GM12878 (cell line): Measurements from ENCODE around the gene NELFE. TPM values are rescaled to one million over a fixed set of nuclear protein-coding genes. Genes with fewer than 3 reads are reported as not detected.

Experiments
- ATAC-seq: fragments of 200-7000 bp; cut with Tn5 transposase; 3 replicates; pipeline ENCODE4 v1.9.1; 2020; ENCODE audit warnings: mild to moderate bottlenecking, moderate library complexity
- BruUV-seq: library from RNA; stranded (reverse); fragments of 400-500 nt; replicated peaks from 2 replicates; lab custom pipeline; 2021; lab: Mats Ljungman, UMichigan
- CTCF ChIA-PET: fragments of 300-600 bp; sonication (Branson Sonifier 250); formaldehyde crosslinking; extraction: SDS; loops from one replicate; lab custom pipeline; 2021; ENCODE audit warnings: inconsistent platforms; lab: Yijun Ruan, JAX
- POLR2A ChIA-PET: fragments of 350-600 bp; formaldehyde crosslinking; extraction: SDS; loops from one replicate; lab custom pipeline; 2021; ENCODE audit warnings: inconsistent platforms; lab: Charles Lee
- RAD21 ChIA-PET: fragments of 300-600 bp; sonication (Branson Sonifier 250); formaldehyde crosslinking; loops from one replicate; lab custom pipeline; 2023; ENCODE audit warnings: antibody characterized with exemption; ENCODE audit not compliant: unreplicated experiment; lab: Charles Lee
- SMC1A ChIA-PET: fragments of 300-600 bp; sonication (Branson Sonifier 250); formaldehyde crosslinking; loops from one replicate; lab custom pipeline; 2023; ENCODE audit not compliant: unreplicated experiment, uncharacterized antibody; lab: Charles Lee
- DNase-seq: peaks from one replicate; pipeline ENCODE4 v3.0.0-alpha.2; 2011; ENCODE audit warnings: low read depth, low spot score
- FAIRE-seq: peaks from 3 replicates; lab custom pipeline; 2011; peaks lifted over from hg19 to GRCh38; lab: Jason Lieb, UNC
- H2AFZ ChIP-seq: 2 replicates; pipeline ENCODE4 v1.6.0; 2011; ENCODE audit warnings: low read depth, low read length, control low read depth; ENCODE audit not compliant: control insufficient read depth
- H3K27ac ChIP-seq: 2 replicates; pipeline ENCODE4 v1.5.1; 2011; ENCODE audit warnings: control low read depth; ENCODE audit not compliant: control insufficient read depth, insufficient read depth
- H3K27me3 ChIP-seq, 2 experiments: replicated peaks in 1 of 2; 2 replicates each; pipeline versions ENCODE4 v1.6.0 to v1.6.1; 2011; ENCODE audit warnings: low read length in 1 of 2; ENCODE audit not compliant: control insufficient read depth in 2 of 2, insufficient read depth in 2 of 2
- H3K36me3 ChIP-seq, 2 experiments: 2 replicates each; pipeline ENCODE4 v1.5.1; 2011; ENCODE audit warnings: low read length in 1 of 2; ENCODE audit not compliant: control insufficient read depth in 2 of 2, insufficient read depth in 2 of 2
- H3K4me1 ChIP-seq: 2 replicates; pipeline ENCODE4 v1.6.1; 2011; ENCODE audit warnings: mild to moderate bottlenecking, low read length, moderate library complexity, mixed read lengths; ENCODE audit not compliant: control insufficient read depth, insufficient read depth
- H3K4me2 ChIP-seq: 2 replicates; pipeline ENCODE4 v1.6.0; 2011; ENCODE audit warnings: control low read depth; ENCODE audit not compliant: control insufficient read depth, insufficient read depth
- H3K4me3 ChIP-seq: fragments of 200-600 bp; sonication (generic); 2 replicates; pipeline ENCODE4 v1.5.1; 2016
- H3K79me2 ChIP-seq: 2 replicates; pipeline ENCODE4 v1.6.0; 2011; ENCODE audit warnings: low read length; ENCODE audit not compliant: control insufficient read depth, insufficient read depth
- H3K9ac ChIP-seq: 2 replicates; pipeline ENCODE4 v1.8.0; 2011; ENCODE audit warnings: low read length, control low read depth, mixed read lengths; ENCODE audit not compliant: control insufficient read depth, insufficient read depth
- H3K9me3 ChIP-seq: replicated peaks from 3 replicates; pipeline ENCODE4 v1.5.1; 2011; ENCODE audit warnings: mild to moderate bottlenecking, low read length; ENCODE audit not compliant: control insufficient read depth, insufficient read depth
- H4K20me1 ChIP-seq: 2 replicates; pipeline ENCODE4 v1.6.0; 2011; ENCODE audit not compliant: control insufficient read depth, insufficient read depth
- CEBPB ChIP-seq, 2 experiments: fragments of 150-350 bp in 1 of 2; IDR thresholded peaks; 2 replicates each; pipeline ENCODE4 v1.6.1; 2012 to 2014; ENCODE audit warnings: low read depth in 2 of 2, low read length in 2 of 2, borderline replicate concordance in 1 of 2, inconsistent platforms in 1 of 2
- IKZF2 ChIP-seq, 2 experiments: fragments of 450-650 bp; IDR thresholded peaks; 2 replicates each; pipeline ENCODE4 v1.6.1; 2017; ENCODE audit warnings: mild to moderate bottlenecking in 2 of 2, moderate library complexity in 2 of 2
- ZNF274 ChIP-seq: IDR thresholded peaks from one replicate; pipeline ENCODE4 v1.8.0; 2011; ENCODE audit not compliant: insufficient read length, insufficient read depth
- ZSCAN29 ChIP-seq: fragments of 450-650 bp; IDR thresholded peaks from 2 replicates; pipeline ENCODE4 v1.6.1; 2017; ENCODE audit warnings: mild to moderate bottlenecking, moderate library complexity
- WGBS: methylation state at CpG from one replicate; pipeline ENCODE4 v1.1.6; 2016; ENCODE audit warnings: low lambda C conversion rate; ENCODE audit not compliant: insufficient replicate concordance, insufficient coverage; ENCODE audit errors: missing lambda C conversion rate; 5-methylcytosine and 5-hydroxymethylcytosine counted together
- in situ Hi-C: fragments of 300-500 bp; cut with MboI; formaldehyde crosslinking; loops from 9 replicates; pipeline ENCODE4 v1.14.3; 2018; ENCODE audit warnings: mixed read lengths
- intact Hi-C: fragments of 100-400 bp; cut with micrococcal nuclease; formaldehyde crosslinking; loops from one replicate; pipeline ENCODE4 v1.14.2; 2022; ENCODE audit not compliant: unreplicated experiment
- polyA plus RNA-seq, 11 experiments: library from polyadenylated mRNA; depleted of rRNA in 4 of 11; unstranded in 6 of 11; stranded (reverse) in 5 of 11; fragments of >200 nt; fragmentation: Nextera tagmentation in 4 of 11; fragmentation: Illumina TruSeq in 1 of 11; extraction: Ambion mirVana in 4 of 11; extraction: Trizol in 1 of 11; gene quantifications; 1 replicate in 1 of 11; 2 replicates in 10 of 11; pipeline versions ENCODE4 v1.2.1 to v1.2.3, GENCODE V29; 2011 to 2016; ENCODE audit warnings: inconsistent platforms in 2 of 11, missing spikeins in 2 of 11, low read depth in 1 of 11
- total RNA-seq, 4 experiments: library from RNA; depleted of rRNA in 3 of 4; stranded (reverse); fragments of >200 nt in 3 of 4; fragmentation: Illumina TruSeq in 1 of 4; extraction: Trizol in 1 of 4; gene quantifications; 2 replicates each; pipeline versions ENCODE4 v1.2.1 to v1.2.3, GENCODE V29; 2013 to 2021
- TF ChIP-seq, protein P1 (sequence below): fragments of 450-650 bp; IDR thresholded peaks from 2 replicates; pipeline ENCODE4 v1.6.1; 2018; ENCODE audit warnings: borderline replicate concordance, mild to moderate bottlenecking; ENCODE audit not compliant: partially characterized antibody
- TF ChIP-seq, protein P2 (sequence below): IDR thresholded peaks from 2 replicates; pipeline ENCODE4 v1.6.1; 2011; ENCODE audit warnings: borderline replicate concordance, low read depth, mild to moderate bottlenecking, moderate library complexity, mixed read lengths, low read length; ENCODE audit not compliant: insufficient read depth; ENCODE audit errors: extremely low read length
- TF ChIP-seq, protein P3 (sequence below): fragments of 450-650 bp; IDR thresholded peaks from 2 replicates; pipeline ENCODE4 v1.6.1; 2014; ENCODE audit warnings: mild to moderate bottlenecking

The NELFE gene
- total and polyA plus RNA-seq, 10 of the 15 experiments (the other 5 are each of a cell fraction or from before 2014, with no cell fraction given) = 8.5 to 105 (median 59.7) TPM

DNA sequence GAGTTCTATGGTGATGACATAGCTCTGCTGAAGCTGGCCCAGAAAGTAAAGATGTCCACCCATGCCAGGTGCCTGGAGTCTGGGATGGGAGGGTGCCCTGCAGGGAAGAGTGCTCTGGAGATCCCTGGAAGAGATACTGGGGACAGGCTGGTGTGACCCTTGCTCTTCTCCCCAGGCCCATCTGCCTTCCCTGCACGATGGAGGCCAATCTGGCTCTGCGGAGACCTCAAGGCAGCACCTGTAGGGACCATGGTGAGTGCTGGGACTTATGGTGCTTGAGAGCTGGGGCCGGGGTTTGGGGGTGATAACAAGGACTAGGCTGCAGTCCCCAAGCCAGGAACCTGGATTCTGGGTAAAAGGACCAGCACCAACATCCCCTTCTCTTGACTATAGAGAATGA lies 15.0 kb downstream of the NELFE start:
- SMC1A ChIA-PET = interaction anchor here (1.5 kb wide), 1 partner anchor 28 kb away, joined by 3 read pairs; the partner anchor contains the start of gene DXO
- FAIRE-seq (no peak), ATAC-seq (no peak), DNase-seq (no peak)
- Histone ChIP-seq H3K4me3 (no peak overlapping the region), H2AFZ (no peak overlapping the region), H3K9ac (no peak overlapping the region), H3K79me2 (no peaks in the 10 kb centered on the region), H3K27me3 (peaks cover 0 to 3% of the 10 kb centered on the region in 2 experiments; a peak in 3 of 4 replicates), H3K4me2 (no peak overlapping the region), H3K4me1 (peaks cover 3% of the 10 kb centered on the region; the same call in 1 of the 2 replicates), H3K27ac (no peak overlapping the region), H3K36me3 (no peaks in the 10 kb centered on the region), H3K9me3 (no peaks in the 10 kb centered on the region), H4K20me1 (no peaks in the 10 kb centered on the region)
- BruUV-seq = no TSS peak
- RAD21 ChIA-PET = no interaction called here
- CTCF ChIA-PET = no interaction called here
- intact Hi-C loops (no loop called here), in situ Hi-C loops (no loop called here)
- TF ChIP-seq IKZF2 (IDR thresholded peaks at IDR 0.05) = no peak
- TF ChIP-seq CEBPB (IDR thresholded peaks at IDR 0.05; ENCODE audit: borderline replicate concordance in 1 of 2, low read depth in 2 of 2, low read length in 2 of 2) = no peak
- no peak for TF ChIP-seq ZNF274
- TF ChIP-seq, protein P1, sequence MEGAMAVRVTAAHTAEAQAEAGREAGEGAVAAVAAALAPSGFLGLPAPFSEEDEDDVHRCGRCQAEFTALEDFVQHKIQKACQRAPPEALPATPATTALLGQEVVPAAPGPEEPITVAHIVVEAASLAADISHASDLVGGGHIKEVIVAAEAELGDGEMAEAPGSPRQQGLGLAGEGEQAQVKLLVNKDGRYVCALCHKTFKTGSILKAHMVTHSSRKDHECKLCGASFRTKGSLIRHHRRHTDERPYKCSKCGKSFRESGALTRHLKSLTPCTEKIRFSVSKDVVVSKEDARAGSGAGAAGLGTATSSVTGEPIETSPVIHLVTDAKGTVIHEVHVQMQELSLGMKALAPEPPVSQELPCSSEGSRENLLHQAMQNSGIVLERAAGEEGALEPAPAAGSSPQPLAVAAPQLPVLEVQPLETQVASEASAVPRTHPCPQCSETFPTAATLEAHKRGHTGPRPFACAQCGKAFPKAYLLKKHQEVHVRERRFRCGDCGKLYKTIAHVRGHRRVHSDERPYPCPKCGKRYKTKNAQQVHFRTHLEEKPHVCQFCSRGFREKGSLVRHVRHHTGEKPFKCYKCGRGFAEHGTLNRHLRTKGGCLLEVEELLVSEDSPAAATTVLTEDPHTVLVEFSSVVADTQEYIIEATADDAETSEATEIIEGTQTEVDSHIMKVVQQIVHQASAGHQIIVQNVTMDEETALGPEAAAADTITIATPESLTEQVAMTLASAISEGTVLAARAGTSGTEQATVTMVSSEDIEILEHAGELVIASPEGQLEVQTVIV = no peak
- TF ChIP-seq, protein P2, sequence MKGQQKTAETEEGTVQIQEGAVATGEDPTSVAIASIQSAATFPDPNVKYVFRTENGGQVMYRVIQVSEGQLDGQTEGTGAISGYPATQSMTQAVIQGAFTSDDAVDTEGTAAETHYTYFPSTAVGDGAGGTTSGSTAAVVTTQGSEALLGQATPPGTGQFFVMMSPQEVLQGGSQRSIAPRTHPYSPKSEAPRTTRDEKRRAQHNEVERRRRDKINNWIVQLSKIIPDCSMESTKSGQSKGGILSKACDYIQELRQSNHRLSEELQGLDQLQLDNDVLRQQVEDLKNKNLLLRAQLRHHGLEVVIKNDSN = no peak
- TF ChIP-seq ZSCAN29 = no peak
- TF ChIP-seq, protein P3, sequence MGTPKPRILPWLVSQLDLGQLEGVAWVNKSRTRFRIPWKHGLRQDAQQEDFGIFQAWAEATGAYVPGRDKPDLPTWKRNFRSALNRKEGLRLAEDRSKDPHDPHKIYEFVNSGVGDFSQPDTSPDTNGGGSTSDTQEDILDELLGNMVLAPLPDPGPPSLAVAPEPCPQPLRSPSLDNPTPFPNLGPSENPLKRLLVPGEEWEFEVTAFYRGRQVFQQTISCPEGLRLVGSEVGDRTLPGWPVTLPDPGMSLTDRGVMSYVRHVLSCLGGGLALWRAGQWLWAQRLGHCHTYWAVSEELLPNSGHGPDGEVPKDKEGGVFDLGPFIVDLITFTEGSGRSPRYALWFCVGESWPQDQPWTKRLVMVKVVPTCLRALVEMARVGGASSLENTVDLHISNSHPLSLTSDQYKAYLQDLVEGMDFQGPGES = no peak
- POLR2A ChIA-PET = interaction anchor here (0.5 kb wide), 1 partner anchor 171 kb away, joined by 5 read pairs; no protein-coding TSS in a partner anchor
- 33% methylated on average over 3 of the region's 3 CpGs for WGBS
